ENCODE measurements around the gene ACAD9.

ACAD9 gene

DNA sequence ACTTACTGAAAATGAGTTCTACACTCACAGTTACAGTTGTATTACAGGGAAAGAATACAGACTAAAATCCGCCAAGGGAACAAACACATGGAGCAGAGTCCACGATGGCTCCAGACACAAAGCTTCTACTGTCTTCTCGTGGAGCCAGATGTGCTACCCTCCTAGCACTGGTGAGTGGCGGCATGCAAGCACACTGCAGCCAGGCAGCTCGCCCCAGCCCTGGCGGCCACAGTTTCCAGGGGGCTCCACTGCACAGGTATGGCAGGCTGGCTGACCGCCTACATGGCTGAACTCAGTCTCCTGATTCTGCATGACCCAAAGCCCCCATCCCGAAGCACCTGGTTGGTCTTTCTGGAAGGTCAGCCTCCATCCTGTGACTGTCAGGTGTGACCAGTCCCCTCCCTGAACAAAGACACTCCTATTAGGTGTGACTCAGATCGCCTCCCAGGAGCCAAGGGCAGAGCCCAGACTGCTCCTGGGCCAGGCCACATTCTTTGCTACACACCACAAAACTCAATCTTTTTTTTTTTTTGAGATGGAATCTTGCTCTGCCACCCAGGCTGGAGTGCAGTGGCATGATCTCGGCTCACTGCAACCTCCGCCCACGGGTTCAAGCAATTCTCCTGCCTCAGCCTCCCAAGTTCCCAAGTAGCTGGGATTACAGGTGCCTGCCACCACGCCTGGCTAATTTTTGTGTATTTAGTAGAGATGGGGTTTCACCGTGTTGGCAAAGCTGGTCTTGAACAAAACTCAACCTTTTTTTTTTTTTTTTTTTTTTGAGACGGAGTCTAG is 62.9 kb downstream of the ACAD9 start:
- no peak for DNase-seq

DNA sequence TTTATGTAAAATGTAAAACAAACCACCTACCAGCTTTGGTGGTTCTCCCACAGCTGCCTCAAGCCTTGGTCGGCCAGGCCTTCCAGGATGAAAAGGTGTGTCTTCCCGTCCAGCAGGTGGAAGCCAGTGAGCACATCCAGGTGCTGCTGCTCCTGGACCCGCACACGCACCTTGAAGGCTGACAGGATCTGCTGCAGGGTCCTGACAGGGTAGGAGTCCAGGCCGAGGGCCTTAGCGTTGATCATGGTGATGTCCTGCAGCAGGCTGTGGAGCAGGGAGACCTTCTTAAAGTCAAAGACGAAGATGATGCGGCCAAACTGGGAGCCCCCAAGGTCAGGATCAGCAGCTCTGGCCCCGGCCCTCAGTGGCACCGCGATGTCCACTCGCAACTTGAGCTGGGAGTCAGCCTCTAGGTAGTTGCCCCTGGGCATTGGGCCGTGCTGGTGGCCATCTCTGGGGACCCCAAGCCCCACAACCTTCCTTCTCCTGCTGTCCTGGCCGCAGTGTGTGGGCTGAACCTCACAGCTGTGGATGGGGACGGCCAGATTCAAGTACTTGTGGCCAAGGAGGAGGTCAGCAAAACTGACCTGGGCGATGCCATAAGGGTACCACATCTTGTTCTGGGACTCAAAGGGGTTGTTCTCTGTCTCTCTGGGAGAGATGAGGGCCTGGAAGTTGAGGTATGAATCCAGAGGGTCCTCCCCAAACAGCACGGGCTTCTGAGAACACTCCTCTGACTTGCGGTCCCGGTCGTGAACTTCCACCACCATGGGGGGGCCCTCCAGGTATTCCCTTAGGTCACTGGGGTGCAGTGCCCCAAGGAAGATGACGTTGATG is 65.8 kb downstream of the ACAD9 start:
- no peak for DNase-seq

- no peak for DNase-seq
These were observed 66.4 kb downstream of the ACAD9 start for GRCh38 chr3:128945878-128946175.

DNA sequence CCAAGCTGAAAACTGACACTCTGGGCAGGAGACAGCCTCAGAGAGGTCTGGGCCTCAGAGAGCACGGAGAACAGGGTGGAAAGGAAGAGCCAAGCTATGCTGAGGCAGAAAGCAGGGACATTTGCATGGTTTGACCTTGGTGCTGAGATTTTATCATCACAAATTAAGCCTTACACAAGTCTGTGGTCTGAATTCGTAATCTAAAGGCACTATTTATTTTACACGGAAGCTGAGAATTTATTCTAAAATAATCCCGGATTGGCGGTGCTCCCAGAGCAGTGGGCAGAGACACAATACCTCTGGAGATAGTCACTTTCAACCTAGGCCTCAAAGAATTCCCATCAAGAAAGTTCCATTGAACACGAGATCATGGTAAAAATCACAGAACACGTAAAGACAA is 67.0 kb downstream of the ACAD9 start:
- no peak for DNase-seq

DNA sequence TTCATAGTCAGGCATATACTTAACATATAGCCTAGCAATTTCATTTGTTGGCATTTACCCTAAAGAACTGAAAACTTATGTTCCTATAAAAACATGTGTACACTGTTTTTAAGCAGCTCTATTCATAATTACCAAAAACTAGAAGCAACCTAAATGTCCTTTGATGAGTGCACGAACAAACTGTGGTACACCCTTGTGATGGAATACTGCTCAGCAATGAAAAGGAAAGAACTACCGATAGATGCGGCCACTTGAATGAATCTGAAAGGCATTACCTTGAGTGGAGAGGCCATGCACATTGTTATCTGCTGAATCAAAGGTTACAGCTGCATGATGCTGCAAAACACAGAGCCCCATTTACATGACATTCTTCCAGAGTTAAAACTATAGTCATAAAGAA is 69.7 kb downstream of the ACAD9 start:
- no peak for DNase-seq

DNA sequence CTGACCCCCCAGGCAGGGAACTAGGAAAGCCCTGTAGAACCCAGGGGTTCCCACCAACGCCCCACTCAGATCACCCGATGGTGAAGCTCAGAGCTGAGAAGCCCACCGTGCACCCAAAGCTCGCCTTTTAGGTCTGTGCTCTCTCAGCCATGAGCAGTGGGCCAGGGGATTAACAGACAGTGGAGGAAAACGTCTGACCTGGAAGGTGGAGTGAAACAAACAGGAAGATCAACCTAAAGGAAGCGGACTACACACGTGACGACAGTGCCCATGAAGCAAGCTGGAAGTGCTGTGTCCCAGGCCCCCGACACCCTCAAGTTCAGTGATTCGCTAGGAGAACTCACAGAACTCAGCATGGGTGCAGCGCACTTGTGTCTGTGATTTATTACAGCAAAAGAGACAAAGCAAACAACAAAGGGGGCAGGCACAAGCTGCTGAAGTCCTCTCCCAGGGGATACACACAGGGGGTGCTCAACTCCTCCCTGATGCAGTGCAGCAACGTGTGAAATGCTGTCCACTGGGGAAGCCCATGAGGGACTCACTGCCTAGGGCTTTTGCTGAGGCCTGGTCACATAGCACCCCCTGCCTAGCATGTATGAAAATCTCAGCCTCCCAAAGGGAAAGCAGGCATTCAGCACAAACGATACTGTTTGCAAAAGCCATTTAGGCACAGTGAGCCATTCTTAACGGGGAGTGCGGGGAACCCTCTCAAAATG is 71.0 kb downstream of the ACAD9 start:
- DNase-seq, result no peak

DNA sequence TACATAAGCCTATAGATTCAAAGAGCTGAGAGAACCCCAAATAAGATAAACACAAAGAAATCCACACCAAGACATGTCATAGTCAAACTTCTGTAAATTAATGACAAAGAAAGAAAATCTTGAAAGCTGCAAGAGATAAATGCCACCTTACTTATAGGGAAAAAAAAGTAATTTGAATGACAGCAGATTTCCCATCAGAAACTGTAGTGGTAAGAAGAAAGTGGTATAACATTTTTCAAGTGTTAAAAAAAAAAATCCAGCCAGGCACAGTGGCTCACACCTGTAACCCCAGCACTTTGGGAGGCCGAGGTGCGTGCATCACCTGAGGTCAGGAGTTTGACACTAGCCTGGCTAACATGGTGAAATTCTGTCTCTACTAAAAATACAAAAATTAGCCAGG is 77.0 kb downstream of the ACAD9 start:
- DNase-seq, result no peak

Data from CD4-positive, alpha-beta T cell treated with Interferon gamma for 1 hour (primary cell).